Activated CD8-positive, alpha-beta memory T cell treated with anti-CD3 and anti-CD28 coated beads, Interleukin-2, amount 50 U/mL, for 4 hours (primary cell): Measurements from ENCODE around the gene KCTD14.
"Not testable (repeated sequence)": the region's sequence is repeated elsewhere in the genome, so short reads cannot be mapped to it uniquely, and the experiment has no call there.

Source experiments
- DNase-seq: peaks from one replicate; pipeline ENCODE4 v3.0.0-alpha.2; 2020

Gene KCTD14

GRCh38 chr11:78045851-78046485 lies 22.9 kb upstream of the KCTD14 start:
- DNase-seq, result peak; percentile 82

- no peak for DNase-seq
These were observed 21.6 kb upstream of the KCTD14 start for GRCh38 chr11:78044706-78045105.

GRCh38 chr11:78041843-78042440 lies 18.9 kb upstream of the KCTD14 start:
- no peak for DNase-seq

- DNase-seq, result not testable (repeated sequence)
These were observed 18.3 kb upstream of the KCTD14 start for GRCh38 chr11:78041380-78041719.

- no peak for DNase-seq
These were observed 17.8 kb upstream of the KCTD14 start for GRCh38 chr11:78040691-78041379.

- DNase-seq, result no peak
These were observed 17.0 kb upstream of the KCTD14 start for GRCh38 chr11:78039919-78040671.

- DNase-seq, result no peak
These were observed 16.4 kb upstream of the KCTD14 start for GRCh38 chr11:78039391-78039918.

- DNase-seq, result no peak
These were observed 15.7 kb upstream of the KCTD14 start for GRCh38 chr11:78038697-78039313.

GRCh38 chr11:78037825-78038620 lies 14.9 kb upstream of the KCTD14 start:
- DNase-seq, result no peak

- no peak for DNase-seq
These were observed 14.0 kb upstream of the KCTD14 start for GRCh38 chr11:78037056-78037455.

GRCh38 chr11:78036313-78036712 lies 13.2 kb upstream of the KCTD14 start:
- DNase-seq, result no peak

- DNase-seq, result no peak
These were observed 11.5 kb upstream of the KCTD14 start for GRCh38 chr11:78034623-78035022.

- no peak for DNase-seq
These were observed 10.0 kb upstream of the KCTD14 start for GRCh38 chr11:78033040-78033439.

GRCh38 chr11:78032090-78032489 lies 9.0 kb upstream of the KCTD14 start:
- no peak for DNase-seq

GRCh38 chr11:78031629-78032028 lies 8.6 kb upstream of the KCTD14 start:
- no peak for DNase-seq

- DNase-seq, result no peak
These were observed 7.6 kb upstream of the KCTD14 start for GRCh38 chr11:78030429-78031325.

- not testable (repeated sequence) for DNase-seq
These were observed 5.3 kb upstream of the KCTD14 start for GRCh38 chr11:78028423-78028822.

- DNase-seq, result no peak
These were observed 4.7 kb upstream of the KCTD14 start for GRCh38 chr11:78027759-78028158.

GRCh38 chr11:78025378-78025777 lies 2.3 kb upstream of the KCTD14 start:
- DNase-seq, result no peak

GRCh38 chr11:78023426-78023825 lies 350 bp upstream of the KCTD14 start:
- DNase-seq, result no peak

- no peak for DNase-seq
These were observed 1.5 kb downstream of the KCTD14 start for GRCh38 chr11:78021611-78022010.
